ENCODE data around the gene G0S2.

Gene G0S2

DNA sequence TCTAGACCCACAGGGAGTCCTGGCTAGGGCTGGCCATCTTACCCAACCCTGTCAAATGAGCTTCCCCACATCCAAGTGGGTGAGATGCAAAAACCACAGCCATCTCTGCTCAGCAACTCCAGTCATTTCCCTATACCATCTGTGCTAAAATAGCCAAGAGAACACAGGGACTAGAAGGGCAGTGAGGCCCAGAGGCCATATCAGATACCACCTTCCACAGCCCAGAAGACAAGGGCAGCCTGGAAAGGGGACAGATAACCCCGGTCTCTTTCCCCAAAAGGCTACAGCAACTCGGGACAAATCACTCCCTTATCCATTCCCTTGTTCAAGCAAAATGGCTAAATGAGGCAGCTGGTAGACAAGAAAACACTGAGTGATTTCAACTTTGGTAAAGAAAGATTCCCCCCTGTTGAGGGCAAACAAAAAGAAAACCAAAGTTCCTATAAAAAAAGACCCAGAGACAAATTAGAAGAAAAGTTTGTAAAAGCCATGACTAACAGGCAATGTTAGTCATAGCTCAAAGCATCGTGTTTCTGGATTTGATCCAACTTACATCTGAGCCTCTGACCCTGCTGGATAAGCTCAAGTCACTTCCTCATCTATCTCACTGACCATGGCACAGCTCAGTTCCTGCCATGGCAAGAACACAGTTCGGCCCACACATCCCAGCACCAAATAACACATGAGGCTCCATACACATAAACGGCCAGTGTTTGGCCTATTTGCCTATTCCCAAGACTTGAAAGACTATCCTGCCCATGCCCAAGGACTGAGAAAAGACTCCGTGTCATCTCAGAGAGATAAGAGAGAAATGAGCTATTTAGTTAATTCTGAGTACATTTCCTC lies 26.1 kb upstream of the G0S2 start:
- no peak for DNase-seq

DNA sequence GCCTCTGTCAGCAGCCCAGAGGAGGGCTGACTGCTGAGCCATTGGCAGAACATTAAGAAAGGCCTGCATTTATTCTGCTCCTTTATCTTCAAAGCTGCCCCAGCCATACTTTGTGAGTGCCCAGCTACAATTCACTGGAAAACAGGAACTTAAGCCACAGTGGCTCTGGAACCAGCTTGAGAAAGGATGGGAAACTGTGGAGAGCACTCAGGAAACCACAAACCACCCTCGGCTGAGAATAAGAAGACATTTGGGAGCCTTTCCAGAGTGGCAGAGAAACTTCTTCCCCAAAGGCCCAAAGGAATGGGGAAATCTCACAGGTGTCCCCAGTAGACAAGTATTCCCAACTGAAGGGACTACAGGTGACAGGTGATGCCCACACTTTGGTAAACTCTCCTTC lies 24.8 kb upstream of the G0S2 start:
- DNase-seq, result no peak

DNA sequence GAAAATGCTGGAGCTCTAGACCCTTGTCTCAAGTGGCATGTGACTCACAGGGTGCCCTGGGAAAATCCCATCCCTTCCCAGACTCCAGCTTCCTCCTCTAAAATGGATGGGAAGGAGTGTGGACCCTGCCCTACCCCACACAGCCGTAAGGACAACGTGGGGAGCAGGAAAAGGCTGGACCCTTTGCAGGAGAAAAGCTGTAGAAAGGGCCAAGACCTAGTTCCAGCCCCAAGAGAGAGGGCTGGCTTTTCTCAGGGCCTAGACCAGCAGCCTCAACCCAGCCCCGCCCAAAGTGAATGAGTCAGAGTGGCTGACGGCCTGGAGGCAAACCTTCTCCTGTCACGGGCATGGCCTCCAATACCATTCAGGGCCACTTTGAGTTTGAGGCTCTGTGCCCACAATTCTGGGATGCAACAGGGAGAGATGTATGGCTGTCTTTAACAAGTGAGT lies 24.0 kb upstream of the G0S2 start:
- no peak for DNase-seq

DNA sequence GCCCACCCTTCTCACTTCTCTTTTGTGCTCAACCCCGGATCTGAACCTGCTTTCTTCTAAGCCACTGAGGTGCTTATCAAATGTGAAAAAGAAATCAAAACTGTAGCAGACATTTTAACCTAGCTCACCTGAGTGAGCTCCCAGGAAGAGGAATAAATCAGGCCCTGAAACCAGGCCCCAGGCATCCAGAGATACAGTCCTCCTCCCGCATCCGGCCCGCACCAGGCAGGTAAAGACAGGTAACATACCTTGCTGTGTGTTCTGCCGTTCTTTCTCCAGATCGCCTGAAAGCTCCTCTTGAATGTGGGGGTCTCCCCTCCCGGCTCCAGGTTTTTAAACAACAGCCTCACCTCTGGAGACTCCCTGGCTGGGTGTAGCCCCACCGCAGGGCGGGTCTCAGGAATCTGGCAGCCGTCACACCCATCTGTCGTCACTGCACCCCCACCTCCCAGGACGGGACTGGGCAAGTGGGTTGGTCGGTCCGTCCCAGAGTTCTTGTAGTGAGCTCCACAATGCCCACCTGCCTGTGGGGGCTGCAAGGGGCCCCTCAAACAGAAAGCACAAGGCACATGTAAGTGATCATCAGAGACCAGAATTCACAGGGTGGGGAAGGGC lies 23.0 kb upstream of the G0S2 start, which contains the start of gene LAMB3:
LAMB3 (minus strand) TSS at position 305 of the 615 bp plus-strand sequence. CDS start 1,481 bp downstream, outside the sequence.
- no peak for DNase-seq

DNA sequence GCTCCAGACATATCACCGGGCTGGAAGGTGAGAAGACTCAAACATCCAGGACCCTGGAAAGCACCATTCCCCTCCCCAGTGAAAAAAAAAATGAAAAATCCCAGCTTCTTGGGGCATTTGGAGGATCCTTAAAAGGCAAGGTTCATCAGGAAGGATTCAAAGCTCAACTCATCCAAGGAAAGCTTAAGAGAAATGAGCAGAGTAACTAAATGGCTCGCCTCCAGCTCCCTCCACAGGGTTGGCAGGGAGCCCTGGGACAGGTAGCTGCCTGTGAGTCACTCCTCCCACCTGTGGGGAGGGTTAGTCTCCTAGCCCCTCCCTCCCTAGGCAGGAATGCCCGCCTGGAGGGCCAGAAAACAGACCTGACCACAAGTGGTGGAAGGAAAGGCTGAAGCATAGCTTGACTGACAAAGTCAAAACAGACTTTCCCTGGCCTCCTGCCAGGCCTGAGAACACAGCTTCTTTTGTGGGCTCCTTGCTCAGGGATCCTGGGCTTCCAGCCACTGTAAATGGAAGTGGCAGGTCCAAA lies 22.3 kb upstream of the G0S2 start:
- no peak for DNase-seq

DNA sequence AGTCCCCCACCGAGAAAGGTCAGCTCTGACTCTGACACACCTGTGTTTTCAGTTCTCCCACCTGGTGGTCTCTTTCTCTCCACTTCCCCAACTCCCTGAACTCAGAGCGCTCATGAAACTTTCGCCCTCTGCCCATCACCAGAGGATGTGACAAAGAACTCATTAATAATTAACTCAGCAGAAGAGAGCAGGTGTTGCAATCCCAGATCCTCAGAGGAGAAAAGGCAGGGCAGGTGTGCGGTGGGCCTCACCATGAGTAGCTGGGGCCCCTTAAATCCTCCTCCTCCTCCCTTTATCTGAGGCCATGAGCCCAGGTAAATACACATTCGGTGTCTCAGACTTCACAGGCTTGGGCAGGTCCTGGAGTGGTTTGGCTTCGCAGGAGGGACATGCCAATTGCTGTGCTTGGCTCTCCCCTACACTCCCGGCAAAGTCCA lies 21.3 kb upstream of the G0S2 start:
- DNase-seq, result no peak

DNA sequence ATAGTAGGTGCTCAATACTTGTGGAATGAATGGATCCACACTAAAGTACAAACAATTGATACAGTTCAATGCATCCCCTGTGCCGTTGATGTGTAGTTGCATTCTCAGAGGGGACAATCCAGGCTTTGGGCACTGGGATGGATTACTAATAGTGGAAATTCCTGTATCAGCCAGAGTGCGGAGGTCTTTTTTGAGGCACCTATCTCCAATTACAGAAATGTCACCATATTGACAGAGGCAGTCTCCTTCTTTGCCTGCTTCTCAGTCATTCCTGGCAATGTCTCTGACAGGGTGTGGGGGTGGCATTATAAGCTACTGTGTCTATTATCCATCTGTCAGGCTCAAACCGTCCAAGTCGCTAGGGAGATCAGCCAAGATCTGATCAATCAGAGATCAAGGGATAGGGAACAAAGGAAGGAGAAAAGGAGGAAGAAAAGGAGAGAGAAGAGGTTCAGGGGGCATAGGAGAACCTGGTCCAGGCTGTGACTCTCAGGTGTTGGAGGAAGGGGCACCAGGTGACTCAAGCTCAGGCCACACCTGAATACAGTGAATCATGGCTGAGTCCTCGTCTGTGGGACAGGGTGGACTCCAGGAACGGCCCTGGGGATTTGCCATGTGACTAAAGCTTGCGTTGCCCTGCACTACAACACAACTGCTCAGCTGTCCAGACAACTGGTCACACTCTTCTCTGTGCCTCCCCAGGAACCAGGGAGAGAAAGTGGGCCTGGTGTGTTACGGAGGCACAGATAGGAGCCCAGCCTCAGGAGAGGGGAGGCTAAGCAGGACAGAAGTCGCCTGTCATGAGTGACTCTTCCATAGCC lies 19.6 kb upstream of the G0S2 start:
- no peak for DNase-seq

DNA sequence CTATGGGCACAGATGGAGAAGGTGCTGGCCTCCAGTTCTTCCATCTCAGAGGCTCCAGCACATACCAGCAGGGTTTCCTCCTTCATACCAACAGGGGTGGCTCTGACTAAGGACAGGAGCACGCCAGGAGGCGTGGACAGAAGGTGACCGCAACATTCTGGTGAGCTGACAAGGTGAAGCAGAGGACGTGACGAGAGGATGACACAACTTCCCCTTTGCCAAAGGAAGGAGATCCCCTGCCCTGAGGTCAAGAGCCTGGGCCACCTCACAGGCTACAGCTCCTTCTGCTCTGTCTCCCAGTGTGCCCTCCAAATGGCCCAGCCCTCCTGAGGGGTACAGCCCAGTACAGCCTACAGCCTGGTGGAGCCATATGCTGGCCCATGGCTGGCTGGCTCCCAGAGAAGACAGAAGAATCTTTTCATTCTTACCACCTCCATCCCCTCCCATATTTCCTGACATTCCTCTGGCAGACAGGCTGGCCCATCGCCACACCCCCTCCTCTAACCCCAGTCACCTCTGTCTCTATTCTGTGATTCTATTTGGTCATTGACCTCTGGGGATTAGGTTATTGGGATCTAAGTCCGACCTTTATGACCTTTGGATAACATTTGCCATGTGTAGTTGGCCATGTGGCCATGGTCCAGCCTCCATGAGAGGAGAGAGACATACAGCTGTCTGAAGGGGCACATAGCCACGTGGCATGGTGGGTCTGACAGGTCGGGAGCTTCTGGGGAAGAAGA lies 17.9 kb upstream of the G0S2 start:
- no peak for DNase-seq

DNA sequence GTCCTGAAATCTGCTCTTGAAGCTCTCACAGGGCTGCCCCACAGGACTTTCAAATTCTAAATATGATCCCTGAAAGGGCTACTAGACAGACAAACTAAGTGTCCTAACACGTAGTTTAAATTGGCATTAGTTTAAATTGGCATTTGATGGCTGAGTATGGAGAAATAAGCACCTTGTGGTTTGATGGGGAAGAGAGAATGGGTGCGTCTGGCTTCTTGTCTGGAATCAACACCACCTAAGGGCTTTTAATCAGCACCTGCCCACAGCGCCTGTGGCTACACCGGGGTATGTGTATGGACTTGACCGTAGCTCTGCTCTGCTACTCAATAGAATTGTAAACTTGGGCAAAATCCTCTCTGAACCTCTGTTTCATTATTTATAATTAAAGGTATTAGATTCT lies 17.3 kb upstream of the G0S2 start:
- no peak for DNase-seq

DNA sequence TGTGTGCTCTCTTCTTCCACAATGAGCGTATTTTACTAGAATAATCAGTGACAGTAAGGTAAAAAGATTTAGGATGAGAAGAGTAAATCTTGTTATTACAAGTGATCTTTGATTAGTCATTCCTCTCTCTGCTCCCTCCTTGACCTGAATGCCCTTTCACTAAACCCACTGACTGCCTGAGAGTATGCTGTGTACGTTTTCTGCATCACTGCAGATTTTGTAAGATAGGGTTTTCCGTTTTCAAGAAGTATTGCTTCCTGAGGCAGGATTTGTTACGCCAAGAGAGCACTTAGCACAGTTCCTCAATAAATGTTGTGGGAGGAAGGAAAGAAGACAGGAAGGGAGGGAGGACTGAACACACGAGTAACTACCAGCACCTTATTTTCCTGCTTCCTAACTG lies 15.3 kb upstream of the G0S2 start:
- no peak for DNase-seq

DNA sequence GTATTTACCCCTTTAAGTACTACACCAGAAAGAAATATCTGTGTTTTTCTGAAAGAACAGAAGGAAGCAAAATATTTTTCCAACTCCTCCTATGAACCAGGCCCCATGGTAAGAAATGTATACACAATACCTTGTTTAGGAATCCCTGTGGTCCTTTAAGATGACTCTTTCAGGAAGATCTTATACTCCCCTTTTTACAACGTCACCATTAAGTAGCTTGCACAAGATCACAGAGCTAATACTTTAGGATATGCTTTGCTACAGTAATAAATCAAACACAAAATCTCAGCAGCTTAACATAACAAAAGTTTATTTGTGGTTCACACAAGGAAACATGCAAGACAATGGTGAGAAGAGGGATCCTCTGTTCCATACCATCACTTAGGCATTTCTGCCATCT lies 14.1 kb upstream of the G0S2 start:
- no peak for DNase-seq

DNA sequence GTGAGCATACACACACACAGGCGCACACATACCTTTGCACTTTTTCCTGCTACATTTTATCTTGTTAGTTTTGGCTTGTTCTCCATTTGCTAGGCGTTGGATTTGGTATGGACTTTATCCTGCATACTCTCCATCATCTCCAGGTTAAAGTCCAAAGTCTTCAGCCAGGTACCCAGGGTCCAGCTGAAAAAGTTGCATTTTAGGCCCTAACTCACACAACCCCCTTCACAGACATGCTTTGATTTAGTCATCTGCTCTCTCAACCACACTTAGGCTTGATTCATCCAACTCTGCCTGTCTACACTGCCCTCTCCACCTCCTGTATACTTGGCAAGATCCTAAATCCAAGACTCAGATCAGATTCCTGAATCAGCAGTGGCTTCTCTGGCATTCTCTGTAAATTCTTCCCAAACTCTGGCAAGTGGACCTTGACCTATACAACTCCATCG lies 12.3 kb upstream of the G0S2 start:
- no peak for DNase-seq

DNA sequence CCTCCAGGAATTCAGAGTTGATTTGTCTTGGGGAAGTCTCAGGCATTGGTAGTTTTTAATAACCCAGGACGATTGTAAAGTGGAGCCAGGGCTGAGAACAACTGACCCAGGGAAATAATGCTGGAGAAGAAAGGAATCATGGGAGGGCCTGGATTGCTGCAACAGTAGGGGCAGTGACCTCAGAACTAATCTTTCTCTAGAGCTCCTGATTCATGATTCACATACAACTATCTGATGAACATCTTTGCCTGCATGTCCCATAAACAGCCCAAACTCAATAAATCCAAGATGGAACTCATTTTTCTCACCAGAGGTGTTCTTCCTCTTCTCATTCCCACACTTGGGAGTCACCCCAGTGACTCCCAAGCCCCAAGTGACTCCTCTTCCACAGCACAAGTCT lies 8.1 kb upstream of the G0S2 start:
- DNase-seq, result no peak

DNA sequence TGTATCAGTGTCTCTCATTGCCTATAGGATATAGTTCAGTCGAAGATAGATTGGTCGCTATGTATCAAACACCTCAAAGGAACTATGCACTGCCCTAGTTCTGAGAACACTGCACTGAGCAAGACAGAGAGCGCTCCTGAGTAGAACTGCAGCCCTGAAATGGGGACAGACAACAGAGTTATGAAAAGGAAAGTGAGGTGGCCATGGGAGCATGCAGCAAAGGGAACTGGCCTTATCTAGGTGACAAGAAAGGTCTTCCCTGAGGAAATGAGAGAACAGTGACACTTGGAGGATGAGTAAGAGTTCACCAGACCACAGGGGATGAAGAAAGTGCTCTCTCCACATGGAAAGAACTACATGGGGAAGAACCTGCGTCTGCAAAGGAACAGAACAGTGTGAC lies 7.5 kb upstream of the G0S2 start:
- DNase-seq, result no peak

DNA sequence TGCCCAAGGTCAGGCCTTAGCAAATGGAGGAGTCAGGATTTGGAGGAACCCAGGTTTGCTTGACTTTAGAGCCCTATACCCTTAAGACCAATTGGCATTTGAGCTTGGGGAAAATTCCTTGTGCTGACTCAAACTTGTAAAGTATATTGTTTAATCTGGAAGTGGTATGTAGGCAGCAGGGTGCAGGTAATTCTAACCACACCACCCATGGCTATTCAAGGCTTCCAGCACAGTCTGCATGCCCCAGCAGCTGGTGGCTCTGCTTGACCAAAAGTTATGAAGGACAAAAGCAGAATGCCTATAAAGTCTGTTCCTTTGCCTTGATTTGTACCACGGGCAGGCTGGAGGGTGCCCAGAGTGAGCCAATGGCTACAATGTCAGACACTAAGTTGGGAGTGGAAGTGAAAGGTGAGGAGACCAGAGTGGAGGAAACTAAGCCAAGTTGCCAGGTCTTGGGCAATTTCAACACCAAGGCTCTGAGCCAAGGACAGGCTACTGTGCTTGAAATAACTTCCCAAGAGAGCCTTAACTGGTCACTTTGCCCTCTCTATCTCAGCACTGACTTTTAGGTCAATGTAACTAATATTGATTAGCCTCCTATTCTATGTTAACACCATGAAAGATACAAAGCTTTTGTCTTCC lies 4.7 kb upstream of the G0S2 start:
- DNase-seq, result no peak

DNA sequence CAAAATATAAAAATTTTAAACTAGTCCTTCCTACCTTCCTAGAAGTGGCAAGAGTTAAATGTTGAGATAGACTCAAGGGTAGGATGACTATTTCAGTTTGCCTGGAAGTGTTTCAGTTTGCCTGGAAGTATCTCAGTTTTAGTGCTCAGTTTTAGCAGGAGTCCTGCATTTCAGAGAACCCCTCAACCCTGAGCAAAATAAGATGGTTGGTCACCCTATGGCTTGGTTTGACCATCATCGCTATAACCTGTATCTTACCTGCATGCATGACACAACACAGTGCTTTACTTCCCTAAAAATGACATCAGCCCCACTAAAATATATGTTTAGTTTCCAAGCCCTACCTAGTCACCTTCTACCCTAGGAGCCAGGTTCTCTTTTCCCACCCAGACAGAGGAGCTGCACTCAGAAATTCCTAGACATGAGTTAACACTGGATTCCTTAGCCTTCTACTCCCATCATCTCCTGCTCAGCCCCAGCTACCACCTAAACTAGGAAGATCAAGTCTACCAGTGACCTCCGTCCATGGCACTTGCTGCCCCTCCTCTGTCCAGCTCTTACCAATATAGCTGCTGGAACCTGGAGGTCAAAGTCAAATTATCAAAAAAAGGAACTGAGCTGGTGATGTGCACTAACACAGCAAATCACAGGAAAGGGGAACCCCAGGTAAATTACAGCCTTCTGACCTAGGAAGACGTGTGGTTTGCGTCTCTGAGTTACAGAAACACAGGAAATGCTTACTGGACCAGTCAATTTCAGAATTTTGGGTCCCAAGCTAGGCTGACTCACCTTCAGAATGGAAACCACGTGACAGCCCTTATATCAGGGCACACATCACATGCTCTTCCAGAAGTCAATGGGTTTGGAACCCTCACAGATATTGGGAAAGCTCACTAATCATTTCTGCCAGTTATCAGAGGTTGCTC lies 2.2 kb upstream of the G0S2 start:
- DNase-seq, result no peak

DNA sequence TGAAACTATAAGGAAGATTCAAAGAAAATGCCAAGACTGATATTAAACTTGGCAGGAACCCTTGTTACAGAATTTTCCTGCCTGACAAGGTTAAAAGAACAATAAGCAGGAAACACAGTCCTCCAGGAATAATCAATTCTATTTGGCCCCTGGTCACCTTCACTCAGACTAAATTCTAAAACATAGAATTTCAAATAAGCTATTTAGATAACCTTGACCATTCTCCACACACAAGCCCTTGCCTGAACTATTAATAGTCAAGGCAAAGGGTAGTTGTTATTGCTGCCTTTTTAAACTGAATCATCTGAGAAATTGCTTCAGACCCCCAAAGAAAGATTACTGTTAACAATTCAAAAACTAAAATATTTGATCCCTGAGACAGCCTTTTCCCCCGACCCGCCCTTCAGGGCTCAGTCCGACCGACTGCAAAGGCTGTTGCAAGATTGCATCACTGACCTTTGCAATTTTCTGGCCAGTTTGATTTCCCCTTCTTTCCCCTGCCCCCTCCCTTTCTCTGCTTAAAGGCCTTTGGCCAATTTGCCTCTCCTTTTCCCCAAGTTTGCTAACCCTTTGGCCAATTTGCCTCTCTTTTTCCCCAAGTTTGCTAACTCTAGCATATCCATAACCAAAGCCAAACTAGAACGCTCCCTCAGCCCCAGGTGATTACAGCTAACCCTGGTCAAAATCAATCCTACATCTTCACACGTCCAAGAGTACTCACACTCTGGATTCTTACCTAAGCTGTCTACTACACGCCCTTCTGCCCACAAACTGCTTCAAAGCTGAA lies 1.4 kb upstream of the G0S2 start:
- DNase-seq, result no peak

DNA sequence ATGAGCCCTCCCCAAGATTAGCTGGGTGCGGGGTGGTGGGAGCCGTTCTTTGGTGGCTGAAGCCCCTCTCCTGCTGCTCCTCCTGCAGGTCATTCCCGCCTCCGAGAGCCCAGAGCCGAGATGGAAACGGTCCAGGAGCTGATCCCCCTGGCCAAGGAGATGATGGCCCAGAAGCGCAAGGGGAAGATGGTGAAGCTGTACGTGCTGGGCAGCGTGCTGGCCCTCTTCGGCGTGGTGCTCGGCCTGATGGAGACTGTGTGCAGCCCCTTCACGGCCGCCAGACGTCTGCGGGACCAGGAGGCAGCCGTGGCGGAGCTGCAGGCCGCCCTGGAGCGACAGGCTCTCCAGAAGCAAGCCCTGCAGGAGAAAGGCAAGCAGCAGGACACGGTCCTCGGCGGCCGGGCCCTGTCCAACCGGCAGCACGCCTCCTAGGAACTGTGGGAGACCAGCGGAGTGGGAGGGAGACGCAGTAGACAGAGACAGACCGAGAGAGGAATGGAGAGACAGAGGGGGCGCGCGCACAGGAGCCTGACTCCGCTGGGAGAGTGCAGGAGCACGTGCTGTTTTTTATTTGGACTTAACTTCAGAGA lies 448 bp downstream of the G0S2 start:
- no peak for DNase-seq

DNA sequence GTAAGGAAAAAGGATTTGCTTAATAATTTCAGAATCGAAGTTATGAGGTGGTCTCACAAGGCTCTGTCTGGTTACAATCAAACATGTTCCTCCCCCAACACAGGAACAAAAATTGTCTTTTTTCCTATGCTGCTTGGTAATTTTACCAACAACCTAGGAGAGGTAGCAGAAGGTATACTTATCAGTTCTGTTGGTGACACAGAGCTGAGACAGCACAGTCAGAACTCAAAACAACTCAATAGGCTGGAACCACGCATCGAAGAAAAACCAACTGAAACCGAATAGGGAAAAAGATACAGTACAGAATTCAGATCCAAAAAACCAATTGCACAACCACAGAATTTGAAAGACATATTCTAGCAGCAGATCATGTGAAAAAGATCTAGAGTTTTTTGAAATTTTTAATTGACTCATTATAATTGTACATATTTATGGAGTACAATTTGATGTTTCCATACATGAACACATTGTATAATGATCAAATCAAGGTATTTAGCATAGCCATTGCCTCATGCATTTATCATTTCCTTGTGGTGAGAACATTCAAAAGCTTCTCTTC lies 3.8 kb downstream of the G0S2 start:
- DNase-seq, result no peak

Data from activated CD4-positive, CD25-positive, alpha-beta regulatory T cell treated with anti-CD3 and anti-CD28 coated beads, Interleukin-2, amount 50 U/mL, for 72 hours (primary cell).